IMR-90 (cell line): ENCODE data around the gene LHX1. TPM values are rescaled to one million over a fixed set of nuclear protein-coding genes. Genes with fewer than 3 reads are reported as not detected.

ENCODE experiments used
- ATAC-seq: fragments of 200-7000 bp; cut with Tn5 transposase; 2 replicates; pipeline ENCODE4 v1.9.1; 2020; ENCODE audit warnings: low read depth, mild to moderate bottlenecking, moderate library complexity
- Bru-seq: library from RNA; stranded (reverse); fragments of 400-500 nt; gene quantifications from one replicate; lab custom pipeline; 2021; lab: Mats Ljungman, UMichigan
- BruChase-seq, 2 experiments: library from RNA; stranded (reverse); fragments of 400-500 nt; gene quantifications; one replicate each; lab custom pipeline; 2021; lab: Mats Ljungman, UMichigan
- BruUV-seq: library from RNA; stranded (reverse); fragments of 400-500 nt; replicated peaks from 2 replicates; lab custom pipeline; 2021; lab: Mats Ljungman, UMichigan
- CTCF ChIA-PET: fragments of 300-600 bp; formaldehyde crosslinking; extraction: SDS; loops from one replicate; lab custom pipeline; 2021; ENCODE audit warnings: antibody characterized with exemption; lab: Yijun Ruan, JAX
- POLR2A ChIA-PET: fragments of 300-600 bp; sonication (Branson Sonifier 250); formaldehyde crosslinking; loops from one replicate; lab custom pipeline; 2022; ENCODE audit warnings: antibody characterized with exemption; ENCODE audit not compliant: unreplicated experiment; lab: Charles Lee
- DNase-seq: peaks from one replicate; pipeline ENCODE4 v3.0.0; 2013
- H2AFZ ChIP-seq: replicated peaks from 2 replicates; pipeline ENCODE3; 2013; ENCODE audit warnings: low read length, mild to moderate bottlenecking; ENCODE audit not compliant: poor library complexity
- H2AK5ac ChIP-seq: 2 replicates; pipeline ENCODE4 v1.6.1; 2013; ENCODE audit warnings: low read depth, low read length, inconsistent platforms
- H2AK9ac ChIP-seq: replicated peaks from 2 replicates; pipeline ENCODE3; 2013; ENCODE audit warnings: mild to moderate bottlenecking, low read depth, low read length, moderate library complexity; ENCODE audit not compliant: poor library complexity
- H2BK120ac ChIP-seq: 2 replicates; pipeline ENCODE4 v1.6.1; 2013; ENCODE audit warnings: low read depth, low read length, inconsistent platforms
- H2BK15ac ChIP-seq: 3 replicates; pipeline ENCODE4 v1.6.1; 2013; ENCODE audit warnings: low read depth, low read length, inconsistent platforms
- H2BK20ac ChIP-seq: 2 replicates; pipeline ENCODE4 v1.6.1; 2013; ENCODE audit warnings: low read depth, mild to moderate bottlenecking, inconsistent platforms, low read length, moderate library complexity
- H2BK5ac ChIP-seq: 2 replicates; pipeline ENCODE4 v1.6.1; 2013; ENCODE audit warnings: mild to moderate bottlenecking, low read depth, low read length, inconsistent platforms; ENCODE audit not compliant: poor library complexity, severe bottlenecking
- H3K14ac ChIP-seq: replicated peaks from 2 replicates; pipeline ENCODE4 v1.6.1; 2013; ENCODE audit warnings: low read depth, low read length, inconsistent platforms
- H3K18ac ChIP-seq: 2 replicates; pipeline ENCODE4 v1.6.1; 2013; ENCODE audit warnings: low read depth, low read length, control low read depth
- H3K23ac ChIP-seq: 2 replicates; pipeline ENCODE4 v1.6.1; 2013; ENCODE audit warnings: low read depth, low read length, inconsistent platforms
- H3K27ac ChIP-seq: 2 replicates; pipeline ENCODE4 v1.5.1; 2013; ENCODE audit warnings: mild to moderate bottlenecking, control low read depth, low read length; ENCODE audit not compliant: insufficient read depth
- H3K27me3 ChIP-seq: 2 replicates; pipeline ENCODE4 v1.6.1; 2013; ENCODE audit warnings: low read length; ENCODE audit not compliant: control insufficient read depth, insufficient read depth
- H3K36me3 ChIP-seq: 2 replicates; pipeline ENCODE4 v1.6.1; 2013; ENCODE audit warnings: low read length, mixed read lengths; ENCODE audit not compliant: control insufficient read depth, insufficient read depth
- H3K4ac ChIP-seq: 2 replicates; pipeline ENCODE4 v1.6.1; 2013; ENCODE audit warnings: low read depth, low read length, inconsistent platforms
- H3K4me1 ChIP-seq: 2 replicates; pipeline ENCODE4 v1.6.1; 2013; ENCODE audit warnings: low read length, mixed read lengths; ENCODE audit not compliant: control insufficient read depth, insufficient read depth
- H3K4me2 ChIP-seq: 2 replicates; pipeline ENCODE4 v1.6.1; 2013; ENCODE audit warnings: low read depth, mild to moderate bottlenecking, control low read depth, low read length, moderate library complexity
- H3K4me3 ChIP-seq: 2 replicates; pipeline ENCODE4 v1.5.1; 2013; ENCODE audit warnings: low read depth, mild to moderate bottlenecking, control low read depth, low read length, moderate library complexity; ENCODE audit not compliant: insufficient read depth
- H3K56ac ChIP-seq: 2 replicates; pipeline ENCODE4 v1.6.1; 2013; ENCODE audit warnings: low read length, inconsistent platforms; ENCODE audit not compliant: insufficient read depth; ENCODE audit errors: extremely low read depth
- H3K79me1 ChIP-seq, 2 experiments: 2 replicates each; pipeline ENCODE4 v1.6.1; 2013; ENCODE audit warnings: low read length in 2 of 2, inconsistent platforms in 1 of 2, low read depth in 1 of 2
- H3K9ac ChIP-seq: 2 replicates; pipeline ENCODE4 v1.6.1; 2013; ENCODE audit warnings: low read depth, low read length, control low read depth
- H3K9me1 ChIP-seq: 2 replicates; pipeline ENCODE4 v1.6.1; 2013; ENCODE audit warnings: low read length, inconsistent platforms; ENCODE audit not compliant: insufficient read depth
- H3K9me3 ChIP-seq: 2 replicates; pipeline ENCODE4 v1.6.1; 2013; ENCODE audit warnings: low read length; ENCODE audit not compliant: control insufficient read depth, insufficient read depth
- H4K20me1 ChIP-seq: 2 replicates; pipeline ENCODE4 v1.6.1; 2013; ENCODE audit warnings: low read length, inconsistent platforms; ENCODE audit not compliant: insufficient read depth
- H4K5ac ChIP-seq: 2 replicates; pipeline ENCODE4 v1.6.1; 2013; ENCODE audit warnings: mild to moderate bottlenecking, low read depth, low read length, control low read depth
- H4K8ac ChIP-seq, 2 experiments: 2 replicates each; pipeline ENCODE4 v1.6.1; 2013; ENCODE audit warnings: low read depth in 2 of 2, low read length in 2 of 2, control low read depth in 1 of 2, inconsistent platforms in 1 of 2
- H4K91ac ChIP-seq: 2 replicates; pipeline ENCODE4 v1.6.1; 2013; ENCODE audit warnings: low read depth, low read length, inconsistent platforms; ENCODE audit not compliant: insufficient read depth
- BHLHE40 ChIP-seq: fragments of 150-350 bp; IDR thresholded peaks from 2 replicates; pipeline ENCODE4 v1.6.1; 2016; ENCODE audit warnings: mild to moderate bottlenecking, low read depth, low read length
- FOS ChIP-seq: fragments of 150-350 bp; IDR thresholded peaks from 2 replicates; pipeline ENCODE4 v1.6.1; 2016; ENCODE audit warnings: low read depth, low read length
- MAZ ChIP-seq: IDR thresholded peaks from 2 replicates; pipeline ENCODE4 v1.6.1; 2012; ENCODE audit warnings: low read depth, mild to moderate bottlenecking, low read length, improper control_type of control experiment, moderate library complexity, borderline replicate concordance
- MXI1 ChIP-seq: IDR thresholded peaks from 2 replicates; pipeline ENCODE4 v1.6.1; 2012; ENCODE audit warnings: low read depth, mild to moderate bottlenecking, low read length, moderate library complexity, borderline replicate concordance
- POLR2A ChIP-seq: IDR thresholded peaks from 2 replicates; pipeline ENCODE4 v1.6.1; 2012; ENCODE audit warnings: mild to moderate bottlenecking, low read depth, low read length
- RAD21 ChIP-seq: IDR thresholded peaks from 2 replicates; pipeline ENCODE4 v1.6.1; 2012; ENCODE audit warnings: low read length, improper control_type of control experiment
- RCOR1 ChIP-seq: IDR thresholded peaks from 2 replicates; pipeline ENCODE4 v1.6.1; 2012; ENCODE audit warnings: mild to moderate bottlenecking, low read length, improper control_type of control experiment; ENCODE audit not compliant: insufficient replicate concordance
- RFX5 ChIP-seq: IDR thresholded peaks from 2 replicates; pipeline ENCODE4 v1.8.0; 2012; ENCODE audit warnings: low read depth, mild to moderate bottlenecking, low read length, moderate library complexity
- SMC3 ChIP-seq: fragments of 150-350 bp; IDR thresholded peaks from 2 replicates; pipeline ENCODE4 v1.6.1; 2016; ENCODE audit warnings: low read depth, mild to moderate bottlenecking, antibody characterized with exemption, low read length, moderate library complexity
- USF2 ChIP-seq: fragments of 150-350 bp; IDR thresholded peaks from 2 replicates; pipeline ENCODE4 v1.6.1; 2017; ENCODE audit warnings: mild to moderate bottlenecking, antibody characterized with exemption, low read length, low read depth
- WGBS, 2 experiments: methylation state at CpG; one replicate each; pipeline versions ENCODE4 v1.1.5 to v1.1.7; 2013; ENCODE audit warnings: missing lambda C conversion rate in 2 of 2; ENCODE audit not compliant: insufficient read length in 1 of 2; ENCODE audit errors: extremely low coverage in 2 of 2; 5-methylcytosine and 5-hydroxymethylcytosine counted together
- dilution Hi-C: fragments of 300-500 bp; cut with HindIII; formaldehyde crosslinking; loops from one replicate; pipeline ENCODE4 v1.14.3; 2018; ENCODE audit warnings: low sequenced_read_pairs; ENCODE audit not compliant: unreplicated experiment
- in situ Hi-C: fragments of 300-500 bp; cut with MboI; formaldehyde crosslinking; loops from 3 replicates; pipeline ENCODE4 v1.14.3; 2019; ENCODE audit warnings: low sequenced_read_pairs, inconsistent platforms, mixed read lengths
- intact Hi-C: fragments of 100-400 bp; cut with micrococcal nuclease; formaldehyde crosslinking; loops from 2 replicates; pipeline ENCODE4 v1.10.0; 2022
- long read RNA-seq: library from polyadenylated mRNA; unstranded; transcript quantifications from one replicate; pipeline ENCODE4 v2.0.0, GENCODE V29; 2021; ENCODE audit not compliant: unreplicated experiment
- polyA plus RNA-seq, 3 experiments: library from polyadenylated mRNA; depleted of rRNA; stranded (reverse); fragments of >200 nt; gene quantifications; 2 replicates each; pipeline ENCODE4 v1.2.3, GENCODE V29; 2012; ENCODE audit warnings: low replicate concordance in 1 of 3
- total RNA-seq: library from RNA; depleted of rRNA; stranded (reverse); fragments of >200 nt; gene quantifications from 2 replicates; pipeline ENCODE4 v1.2.3, GENCODE V29; 2012; rRNA removed
- TF ChIP-seq, protein P1 (sequence below): fragments of 150-350 bp; IDR thresholded peaks from 2 replicates; pipeline ENCODE4 v1.6.1; 2016; ENCODE audit warnings: low read depth, mild to moderate bottlenecking, low read length, moderate library complexity, borderline replicate concordance
- TF ChIP-seq, protein P2 (sequence below): conservative IDR thresholded peaks from 2 replicates; pipeline ENCODE4 v1.5.1; 2012; ENCODE audit warnings: mild to moderate bottlenecking, low read depth, low read length, improper control_type of control experiment

LHX1 gene
- total RNA-seq, result not detected in 2 replicates
- not detected in 2 replicates for polyA plus RNA-seq (2012; rRNA removed)
- not detected in 2 replicates for polyA plus RNA-seq (2012; cell fraction: cytosol; rRNA removed)
- polyA plus RNA-seq (2012; cell fraction: nucleus; rRNA removed; ENCODE audit: low replicate concordance), result not detected in 2 replicates
- not detected for Bru-seq, nascent RNA
- not detected for BruChase-seq, experiment 1, labeled RNA remaining after a 6-hour chase
- not detected for BruChase-seq, experiment 2, labeled RNA remaining after a 2-hour chase
- long read RNA-seq, result 0 reads

DNA sequence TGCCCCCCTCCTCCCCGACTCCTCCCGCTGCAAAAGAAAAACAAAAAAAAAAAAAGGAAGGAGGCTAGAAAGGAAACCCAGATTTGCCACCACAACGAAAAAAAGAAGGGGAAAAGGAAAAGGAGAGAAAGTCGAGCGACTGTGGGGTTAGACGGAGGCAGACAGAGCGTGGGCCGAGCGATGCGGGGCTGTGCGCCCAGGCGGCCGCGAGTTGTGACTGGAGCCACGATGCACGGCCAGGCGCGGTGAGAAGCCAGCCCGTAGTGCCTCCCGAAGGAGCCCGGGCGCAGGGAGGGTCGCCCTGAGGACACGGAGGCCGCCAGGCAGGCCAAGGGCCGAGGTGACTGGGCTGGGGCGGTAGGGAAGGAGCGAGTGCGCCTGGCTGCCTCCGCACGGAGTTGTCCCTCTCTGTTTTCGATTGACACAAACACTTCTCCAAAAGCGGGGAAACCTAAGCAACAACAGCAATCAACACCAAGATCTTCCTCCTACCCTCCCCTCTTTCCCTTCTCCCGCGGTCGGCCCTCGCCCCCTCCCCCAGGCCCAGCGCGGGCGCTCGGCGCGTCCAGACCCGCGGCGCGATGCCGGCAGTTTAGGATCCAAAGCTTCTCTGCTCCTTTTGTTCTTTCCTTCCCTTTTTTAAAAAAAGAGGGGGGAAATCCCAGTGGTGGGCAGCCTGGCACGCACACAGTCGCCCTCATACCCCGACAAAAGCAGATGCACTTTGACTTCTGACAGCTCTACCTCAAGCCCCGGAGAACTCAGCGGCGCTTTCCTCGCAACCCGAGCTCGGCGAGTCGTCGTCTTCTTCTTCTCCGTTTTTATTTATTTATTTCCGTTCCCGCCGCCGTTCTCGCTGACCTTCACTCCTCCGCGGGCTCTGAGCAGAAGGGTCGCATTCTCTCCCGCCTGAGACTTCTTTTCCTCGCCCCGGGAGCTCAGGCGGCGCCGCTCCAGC is at the start of gene LHX1:
Gene LHX1, plus strand, starts transcription at position 475 of the 958 bp plus-strand sequence. CDS start 723 bp downstream, outside the sequence.
- DNase-seq, result no peak
- Histone ChIP-seq H3K4me1 (peaks cover 7% of the 10 kb centered on the region; the same call in 1 of the 2 replicates), H2AK9ac (no peak within 1 kb of the TSS), H3K27ac (no peak within 1 kb of the TSS), H4K20me1 (peaks cover 30% of the 10 kb centered on the region), H3K9ac (no peak within 1 kb of the TSS), H3K9me1 (0 out of 2 replicates have a peak, but pooled peaks cover 3% of the 10 kb centered on the region), H3K4me3 (peak within 1 kb of the TSS; percentile 13), H3K36me3 (no peaks in the 10 kb centered on the region), H3K18ac (no peak within 1 kb of the TSS), H3K4me2 (peak within 1 kb of the TSS; percentile 60), H4K91ac (no peak within 1 kb of the TSS), H2BK20ac (no peak within 1 kb of the TSS), H2AK5ac (no peak within 1 kb of the TSS), H4K5ac (no peak within 1 kb of the TSS), H3K79me1 (no peaks in the 10 kb centered on the region), H4K8ac (no peak within 1 kb of the TSS), H3K56ac (0 out of 2 replicates have a peak within 1 kb of the TSS, but pooled peaks have one; percentile 5), H3K4ac (no peak within 1 kb of the TSS), H2BK5ac (no peak within 1 kb of the TSS), H2BK120ac (no peak within 1 kb of the TSS), H3K9me3 (peaks cover 22% of the 10 kb centered on the region; the same call in 1 of the 2 replicates), H3K14ac (no peak within 1 kb of the TSS), H3K23ac (no peak within 1 kb of the TSS; the same call in 1 of the 2 replicates), H2AFZ (peak within 1 kb of the TSS; percentile 73), H2BK15ac (no peak within 1 kb of the TSS), H3K27me3 (peaks cover 98% of the 10 kb centered on the region)
- ChIA-PET POLR2A (no interaction called here), CTCF (no interaction called here)
- WGBS, 2 experiments, result 3% methylated on average over 25 of the region's 75 CpGs; no CpG with 5 or more reads in 1 of the 2 experiments
- dilution Hi-C loops (no loop called here), intact Hi-C loops (loop anchor here (10.0 kb wide), 1 partner anchor 82 kb away; no protein-coding TSS in a partner anchor), in situ Hi-C loops (no loop called here)
- no TSS peak for BruUV-seq
- ATAC-seq, result no peak
- TF ChIP-seq BHLHE40, result no peak
- TF ChIP-seq, protein P1, sequence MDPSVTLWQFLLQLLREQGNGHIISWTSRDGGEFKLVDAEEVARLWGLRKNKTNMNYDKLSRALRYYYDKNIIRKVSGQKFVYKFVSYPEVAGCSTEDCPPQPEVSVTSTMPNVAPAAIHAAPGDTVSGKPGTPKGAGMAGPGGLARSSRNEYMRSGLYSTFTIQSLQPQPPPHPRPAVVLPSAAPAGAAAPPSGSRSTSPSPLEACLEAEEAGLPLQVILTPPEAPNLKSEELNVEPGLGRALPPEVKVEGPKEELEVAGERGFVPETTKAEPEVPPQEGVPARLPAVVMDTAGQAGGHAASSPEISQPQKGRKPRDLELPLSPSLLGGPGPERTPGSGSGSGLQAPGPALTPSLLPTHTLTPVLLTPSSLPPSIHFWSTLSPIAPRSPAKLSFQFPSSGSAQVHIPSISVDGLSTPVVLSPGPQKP, result no peak
- no peak for TF ChIP-seq POLR2A
- TF ChIP-seq FOS, result no peak
- TF ChIP-seq, protein P2, sequence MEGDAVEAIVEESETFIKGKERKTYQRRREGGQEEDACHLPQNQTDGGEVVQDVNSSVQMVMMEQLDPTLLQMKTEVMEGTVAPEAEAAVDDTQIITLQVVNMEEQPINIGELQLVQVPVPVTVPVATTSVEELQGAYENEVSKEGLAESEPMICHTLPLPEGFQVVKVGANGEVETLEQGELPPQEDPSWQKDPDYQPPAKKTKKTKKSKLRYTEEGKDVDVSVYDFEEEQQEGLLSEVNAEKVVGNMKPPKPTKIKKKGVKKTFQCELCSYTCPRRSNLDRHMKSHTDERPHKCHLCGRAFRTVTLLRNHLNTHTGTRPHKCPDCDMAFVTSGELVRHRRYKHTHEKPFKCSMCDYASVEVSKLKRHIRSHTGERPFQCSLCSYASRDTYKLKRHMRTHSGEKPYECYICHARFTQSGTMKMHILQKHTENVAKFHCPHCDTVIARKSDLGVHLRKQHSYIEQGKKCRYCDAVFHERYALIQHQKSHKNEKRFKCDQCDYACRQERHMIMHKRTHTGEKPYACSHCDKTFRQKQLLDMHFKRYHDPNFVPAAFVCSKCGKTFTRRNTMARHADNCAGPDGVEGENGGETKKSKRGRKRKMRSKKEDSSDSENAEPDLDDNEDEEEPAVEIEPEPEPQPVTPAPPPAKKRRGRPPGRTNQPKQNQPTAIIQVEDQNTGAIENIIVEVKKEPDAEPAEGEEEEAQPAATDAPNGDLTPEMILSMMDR, result no peak
- no peak for TF ChIP-seq USF2
- no peak for TF ChIP-seq MAZ
- TF ChIP-seq SMC3, result no peak
- no peak for TF ChIP-seq RAD21
- no peak for TF ChIP-seq RCOR1
- TF ChIP-seq RFX5, result no peak
- no peak for TF ChIP-seq MXI1
